ENCODE measurements around the gene C6orf132.
"Not testable (repeated sequence)": the region's sequence is repeated elsewhere in the genome, so short reads cannot be mapped to it uniquely, and the experiment has no call there.

GRCh38 chr6:42169780-42170179 is 27.4 kb upstream of the C6orf132 start:
- not testable (repeated sequence) for TF ChIP-seq CTCF (IDR thresholded peaks at IDR 0.05; ENCODE audit: insufficient read depth, low read depth, low read length); EZH2 (IDR thresholded peaks at IDR 0.05; ENCODE audit: insufficient read depth, low read length)

All from astrocyte (in vitro differentiated cells and primary cell).